NCI-H748 treated with DMSO at 0.1 percent for 48 hours (cell line): Measurements from ENCODE around the gene CDC20B.
"Not testable (repeated sequence)": the region's sequence is repeated elsewhere in the genome, so short reads cannot be mapped to it uniquely, and the experiment has no call there.

Experiments used
- DNase-seq: peaks from one replicate; lab custom pipeline; 2025; lab: John Stamatoyannopoulos, UW

The CDC20B gene

GRCh38 chr5:55160493-55161209 lies 12.3 kb downstream of the CDC20B start:
- no peak for DNase-seq

GRCh38 chr5:55159763-55160492 lies 13.0 kb downstream of the CDC20B start, which contains the start of gene GPX8:
Gene GPX8 (plus strand): TSS chr5:55160171. CDS start chr5:55160193, 22 bp downstream.
- DNase-seq, result peak; percentile 41

- no peak for DNase-seq
Observed at GRCh38 chr5:55154873-55155272, 18.1 kb downstream of the CDC20B start.

DNA sequence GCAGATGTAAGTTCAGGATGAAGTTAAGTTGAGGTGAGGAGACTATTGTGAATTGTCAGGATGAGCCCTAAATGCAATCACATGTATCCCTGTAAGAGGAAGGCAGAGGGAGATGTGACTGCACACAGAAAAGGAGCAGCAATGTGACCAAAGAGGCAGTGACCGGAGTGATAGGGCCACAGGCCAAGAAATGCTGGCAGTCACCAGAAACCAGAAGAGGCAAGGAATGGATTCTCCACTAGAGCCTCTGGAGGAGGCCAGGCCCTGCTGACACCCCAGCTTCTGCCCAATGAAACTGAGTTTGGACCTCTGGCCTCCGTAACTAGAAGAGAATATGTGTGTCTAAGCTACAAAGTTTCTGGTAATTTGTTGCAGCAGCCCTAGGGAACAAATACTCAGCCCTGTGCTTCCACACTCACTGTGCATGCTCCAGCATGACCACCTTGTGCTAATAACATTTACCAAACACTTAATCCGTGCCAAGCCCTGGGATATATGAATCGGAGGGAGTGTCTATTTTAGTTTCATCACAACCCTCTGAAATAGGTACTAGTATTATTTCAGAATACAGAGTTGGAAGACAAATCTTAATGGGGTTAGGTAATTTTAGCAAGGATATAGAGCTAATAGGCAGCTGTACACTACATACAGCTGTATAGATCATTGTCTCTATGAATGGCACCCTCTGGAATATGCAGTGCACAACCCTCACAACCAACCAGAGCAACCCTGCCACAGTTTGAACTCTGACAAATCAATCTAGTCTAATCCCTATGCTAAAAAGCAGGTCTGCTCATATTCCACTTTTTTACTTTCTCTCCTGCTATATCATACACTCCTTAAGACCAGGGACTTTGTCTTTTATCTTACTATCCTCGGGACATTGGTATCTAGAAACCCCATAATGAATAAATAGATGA lies 20.8 kb downstream of the CDC20B start:
- DNase-seq, result no peak

- no peak for DNase-seq
Observed at GRCh38 chr5:55149308-55149795, 23.6 kb downstream of the CDC20B start.

DNA sequence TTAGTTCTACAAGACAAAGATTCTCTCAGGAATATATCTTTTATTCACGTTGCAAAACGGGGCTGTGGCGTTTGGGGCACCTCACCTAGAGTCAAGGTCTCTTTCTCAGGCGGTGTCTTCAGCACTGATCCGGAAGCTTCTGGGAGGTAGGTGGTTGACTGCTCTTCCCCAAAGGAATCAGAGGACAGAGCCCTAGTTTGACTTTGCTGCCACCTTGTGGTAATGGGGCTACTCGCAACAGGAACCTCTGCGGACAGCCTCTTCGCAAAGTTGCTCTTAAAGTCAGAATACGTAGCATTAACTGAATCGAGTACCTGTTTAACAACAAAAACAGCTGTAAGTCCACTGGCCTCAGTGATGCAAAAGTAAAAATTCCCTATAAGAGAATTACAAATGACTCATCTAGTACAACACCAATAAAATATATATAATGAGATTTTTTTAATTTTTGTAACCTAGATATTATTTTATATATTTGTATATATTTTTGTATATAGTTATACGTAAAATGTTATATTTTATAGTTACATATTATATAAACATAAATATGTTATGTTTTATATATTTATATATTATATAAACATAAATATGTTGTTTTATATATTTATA lies 26.3 kb downstream of the CDC20B start:
- peak; percentile 76 for DNase-seq

GRCh38 chr5:55146080-55146479 lies 26.9 kb downstream of the CDC20B start:
- DNase-seq, result no peak

DNA sequence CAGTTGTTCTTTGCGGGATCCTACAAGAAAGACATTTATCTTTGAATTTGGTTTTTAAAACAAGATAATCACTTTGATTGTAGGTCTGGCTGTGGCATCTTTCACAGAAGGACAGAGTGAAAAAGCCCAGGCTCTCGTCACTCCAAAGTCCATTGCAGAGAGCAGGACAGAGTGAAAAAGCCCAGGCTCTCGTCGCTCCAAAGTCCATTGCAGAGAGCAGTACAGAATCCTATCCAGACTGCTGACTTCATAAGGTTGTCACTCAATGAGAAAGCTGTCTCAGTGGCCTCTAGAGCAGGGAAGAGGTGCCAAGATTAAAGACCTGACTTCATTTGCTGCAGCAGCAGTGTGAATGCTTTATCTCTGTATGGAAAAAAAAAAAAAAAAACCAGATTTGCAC lies 29.4 kb downstream of the CDC20B start:
- DNase-seq, result no peak

GRCh38 chr5:55141945-55142690 lies 30.9 kb downstream of the CDC20B start:
- DNase-seq, result no peak

DNA sequence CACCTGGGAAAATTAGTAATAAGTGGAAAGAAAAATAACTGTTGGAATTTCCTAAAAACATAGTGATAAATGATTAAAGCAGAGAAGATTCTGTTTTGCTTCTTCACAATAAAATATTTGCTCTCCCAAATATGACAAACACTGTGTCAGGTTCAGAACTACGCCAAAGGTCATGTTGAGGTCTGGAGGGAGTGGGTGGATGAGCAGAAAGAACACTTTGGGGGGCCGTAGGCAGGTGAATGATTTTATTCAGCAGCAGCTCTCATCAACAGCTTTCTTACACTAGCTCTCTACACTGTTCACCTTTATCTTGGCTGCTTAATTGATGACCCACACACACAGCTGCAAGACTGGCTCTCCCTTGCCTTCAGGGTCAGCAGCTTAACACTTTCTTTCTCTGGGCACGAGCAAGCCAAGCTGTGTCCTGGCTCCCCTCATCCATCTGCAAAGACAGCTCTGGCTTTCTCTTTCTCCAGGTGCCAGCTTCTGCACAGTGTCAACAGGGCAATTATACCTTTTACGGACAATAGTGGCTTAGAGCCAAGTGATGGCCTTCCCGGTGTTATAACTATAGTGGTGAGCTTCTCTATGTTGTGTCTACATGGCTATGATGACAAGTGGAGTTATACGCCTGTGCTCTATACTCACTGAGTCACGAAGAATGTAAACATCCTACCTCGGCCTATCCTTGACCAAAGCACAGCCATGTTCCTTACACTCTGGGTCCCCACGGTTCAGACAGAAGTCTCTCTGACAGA lies 31.9 kb downstream of the CDC20B start:
- DNase-seq, result no peak

GRCh38 chr5:55136521-55136920 lies 36.5 kb downstream of the CDC20B start:
- DNase-seq, result no peak

DNA sequence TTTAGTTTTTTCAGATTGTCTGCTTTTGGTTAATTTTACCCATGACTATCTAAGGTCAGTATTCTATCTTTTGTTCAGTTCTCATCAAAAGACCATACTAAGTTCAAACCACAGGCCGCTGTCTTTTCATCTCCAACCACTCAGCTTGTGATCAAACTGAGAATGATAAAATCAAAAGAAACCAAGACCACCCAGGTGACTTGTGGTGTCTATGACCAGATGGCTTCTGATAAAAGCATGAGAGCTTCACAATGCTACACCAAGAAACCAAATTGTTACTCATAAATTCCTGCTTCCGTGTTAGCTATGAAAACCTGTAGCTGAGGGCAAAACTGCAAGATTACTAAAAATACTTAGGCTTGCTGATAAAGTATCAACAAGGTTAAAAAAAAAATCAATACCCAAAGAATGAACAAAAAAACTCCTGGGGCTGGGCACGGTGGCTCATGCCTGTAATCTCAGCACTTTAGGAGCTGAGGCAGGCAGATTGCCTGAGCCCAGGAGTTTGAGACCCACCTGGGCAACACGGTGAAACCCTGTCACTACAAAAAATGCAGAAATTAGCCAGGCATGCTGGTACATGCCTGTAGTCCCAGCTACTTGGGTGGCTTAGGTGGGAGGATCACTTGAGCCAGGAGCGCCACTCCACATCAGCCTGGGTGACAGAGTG lies 38.8 kb downstream of the CDC20B start:
- DNase-seq, result no peak

DNA sequence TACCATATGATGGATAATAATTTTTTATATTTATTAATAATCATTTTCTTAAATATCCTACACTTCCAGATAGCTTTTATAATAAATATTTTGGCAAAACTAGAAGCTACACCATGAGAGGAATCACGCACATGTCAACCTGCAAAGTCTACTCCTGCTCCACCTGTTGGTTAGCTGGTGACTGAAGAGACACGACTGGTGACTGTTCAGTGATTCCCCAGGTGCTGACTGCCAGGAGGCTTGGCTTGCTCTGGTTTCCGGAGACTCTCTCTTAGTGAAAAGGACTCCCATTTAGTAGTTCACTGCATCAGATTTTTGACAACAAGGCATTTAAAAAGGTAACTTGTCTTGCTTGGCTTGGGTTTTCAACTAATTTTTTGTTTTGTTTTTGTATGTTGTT lies 49.6 kb downstream of the CDC20B start:
- DNase-seq, result no peak

GRCh38 chr5:55114061-55114460 lies 58.9 kb downstream of the CDC20B start:
- no peak for DNase-seq

DNA sequence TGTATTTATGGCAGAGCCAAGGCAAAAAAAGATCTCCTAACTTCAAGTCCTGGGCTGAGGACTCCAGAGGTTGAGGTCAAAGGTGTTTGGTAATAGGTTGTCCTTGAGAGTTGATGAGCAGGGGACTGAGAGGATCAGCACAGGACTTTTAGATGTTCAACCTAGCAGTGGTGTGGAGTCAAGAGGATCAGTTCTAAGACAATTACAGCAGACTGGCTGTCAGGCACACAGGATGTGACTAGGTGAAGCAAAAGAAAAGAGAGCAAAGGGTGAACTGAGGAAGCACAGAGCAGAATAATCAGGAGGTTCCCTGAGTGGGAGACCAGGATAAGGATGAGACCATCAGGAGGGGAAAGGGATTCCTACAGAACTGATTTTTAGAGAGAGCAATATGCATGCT lies 59.6 kb downstream of the CDC20B start:
- no peak for DNase-seq

GRCh38 chr5:55110217-55110616 lies 62.8 kb downstream of the CDC20B start:
- DNase-seq, result no peak

GRCh38 chr5:55108661-55109060 lies 64.3 kb downstream of the CDC20B start:
- DNase-seq, result no peak

DNA sequence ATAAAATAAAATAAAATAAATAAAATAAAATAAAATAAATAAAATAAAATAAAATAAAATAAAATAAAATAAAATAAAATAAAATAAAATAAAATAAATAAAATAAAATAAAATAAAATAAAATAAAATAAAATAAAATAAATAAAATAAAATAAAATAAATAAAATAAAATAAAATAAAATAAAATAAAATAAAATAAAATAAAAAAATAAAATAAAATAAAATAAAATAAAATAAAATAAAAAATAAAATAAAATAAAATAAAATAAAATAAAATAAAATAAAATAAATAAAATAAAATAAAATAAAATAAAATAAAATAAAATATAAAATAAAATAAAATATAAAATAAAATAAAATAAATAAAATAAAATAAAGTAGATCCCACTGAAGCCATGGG lies 67.0 kb downstream of the CDC20B start:
- not testable (repeated sequence) for DNase-seq

DNA sequence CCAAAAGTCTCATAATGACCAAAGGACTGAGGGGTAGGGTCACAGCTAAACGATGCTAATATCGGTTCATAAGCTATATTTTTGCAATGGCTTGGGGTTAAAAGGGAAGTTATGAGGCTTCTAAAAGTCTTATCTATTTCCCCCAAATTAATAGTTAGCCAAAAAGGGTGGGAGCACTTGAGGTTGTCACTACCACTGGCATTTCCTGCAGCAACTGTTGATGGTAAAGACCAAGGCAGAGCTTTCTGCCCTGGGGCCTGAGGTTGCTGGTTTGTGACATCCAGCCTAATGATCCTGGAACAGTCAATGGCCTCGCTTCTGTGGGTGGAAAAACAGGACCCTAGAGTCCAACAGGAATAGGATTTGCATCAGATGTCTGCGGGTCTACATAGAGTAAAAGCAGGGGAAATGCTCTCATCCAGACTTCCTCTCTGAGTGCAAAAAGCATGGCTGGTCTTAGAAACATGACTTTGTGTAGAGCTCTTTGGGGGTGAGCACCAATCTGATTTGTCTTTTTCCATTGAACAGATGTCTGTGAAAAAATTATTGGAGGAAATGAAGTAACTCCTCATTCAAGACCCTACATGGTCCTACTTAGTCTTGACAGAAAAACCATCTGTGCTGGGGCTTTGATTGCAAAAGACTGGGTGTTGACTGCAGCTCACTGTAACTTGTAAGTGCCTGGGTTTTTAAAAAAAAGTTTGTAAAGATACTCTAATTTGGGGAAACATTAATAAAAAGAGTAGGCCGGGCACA lies 67.9 kb downstream of the CDC20B start:
- no peak for DNase-seq
